ENCODE results near the gene RNASE4.
"Not testable (repeated sequence)": the region's sequence is repeated elsewhere in the genome, so short reads cannot be mapped to it uniquely, and the experiment has no call there.

RNASE4 gene

GRCh38 chr14:20683891-20684661 lies at the start of gene RNASE4:
Gene RNASE4, plus strand, starts transcription at chr14:20684560. Its CDS starts 14,812 bp downstream, at chr14:20699372.
- DNase-seq (ENCODE audit: low read depth): peak; percentile 83

GRCh38 chr14:20641591-20641990 lies 42.8 kb upstream of the RNASE4 start, which contains the start of gene OR6S1:
Gene OR6S1, minus strand, starts transcription at chr14:20641691. Its CDS starts 0 bp downstream, at chr14:20641691.
- DNase-seq (ENCODE audit: low read depth): no peak

GRCh38 chr14:20642182-20642581 lies 42.2 kb upstream of the RNASE4 start:
- no peak for DNase-seq (ENCODE audit: low read depth)

- not testable (repeated sequence) for DNase-seq (ENCODE audit: low read depth)
Observed at GRCh38 chr14:20642755-20643154, 41.6 kb upstream of the RNASE4 start.

GRCh38 chr14:20644520-20644919 lies 39.8 kb upstream of the RNASE4 start:
- no peak for DNase-seq (ENCODE audit: low read depth)

- DNase-seq (ENCODE audit: low read depth): no peak
Observed at GRCh38 chr14:20645481-20645880, 38.9 kb upstream of the RNASE4 start.

- peak; percentile 29 for DNase-seq (ENCODE audit: low read depth)
Observed at GRCh38 chr14:20652996-20653975, 31.1 kb upstream of the RNASE4 start.

- DNase-seq (ENCODE audit: low read depth): no peak
Observed at GRCh38 chr14:20655851-20656250, 28.5 kb upstream of the RNASE4 start.

- no peak for DNase-seq (ENCODE audit: low read depth)
Observed at GRCh38 chr14:20656274-20656673, 28.1 kb upstream of the RNASE4 start.

- DNase-seq (ENCODE audit: low read depth): no peak
Observed at GRCh38 chr14:20657216-20658211, 26.8 kb upstream of the RNASE4 start.

GRCh38 chr14:20658246-20658645 lies 26.1 kb upstream of the RNASE4 start:
- DNase-seq (ENCODE audit: low read depth): no peak

GRCh38 chr14:20659336-20659735 lies 25.0 kb upstream of the RNASE4 start:
- DNase-seq (ENCODE audit: low read depth): no peak

- DNase-seq (ENCODE audit: low read depth): no peak
Observed at GRCh38 chr14:20659813-20660395, 24.5 kb upstream of the RNASE4 start.

- no peak for DNase-seq (ENCODE audit: low read depth)
Observed at GRCh38 chr14:20661197-20661596, 23.2 kb upstream of the RNASE4 start.

GRCh38 chr14:20662968-20663732 lies 21.2 kb upstream of the RNASE4 start:
- DNase-seq (ENCODE audit: low read depth): peak; percentile 37

GRCh38 chr14:20666400-20666961 lies 17.9 kb upstream of the RNASE4 start:
- not testable (repeated sequence) for DNase-seq (ENCODE audit: low read depth)

GRCh38 chr14:20667957-20668356 lies 16.4 kb upstream of the RNASE4 start:
- DNase-seq (ENCODE audit: low read depth): no peak

- no peak for DNase-seq (ENCODE audit: low read depth)
Observed at GRCh38 chr14:20668969-20669368, 15.4 kb upstream of the RNASE4 start.

- no peak for DNase-seq (ENCODE audit: low read depth)
Observed at GRCh38 chr14:20671597-20672283, 12.6 kb upstream of the RNASE4 start.

Measured in amniotic epithelial cell (primary cell).